ENCODE measurements around the gene STARD13. TPM values are rescaled to one million over a fixed set of nuclear protein-coding genes. Genes with fewer than 3 reads are reported as not detected.

Gene STARD13
- total RNA-seq, 2 experiments from 2014 or later, result 0.57 TPM; not detected in 1

DNA sequence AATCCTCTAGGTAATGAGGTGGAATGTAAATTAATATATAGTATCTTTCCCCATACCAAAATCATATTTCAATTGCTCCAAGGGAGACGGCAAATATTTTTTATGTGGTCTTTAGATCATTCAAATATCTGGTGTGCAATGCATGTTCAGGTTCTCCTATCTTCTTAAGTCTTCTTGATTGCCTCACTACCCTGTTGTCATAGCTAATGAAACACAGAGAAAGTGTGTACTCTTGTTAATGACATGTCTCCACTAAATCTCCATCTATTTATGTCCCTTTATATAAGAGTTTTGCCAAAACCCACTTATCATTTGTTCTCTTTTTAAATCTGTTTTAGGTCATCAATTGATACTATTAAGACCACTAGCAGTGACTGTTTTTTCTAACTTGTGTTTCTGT lies 6.6 kb downstream of the STARD13 start:
- Histone ChIP-seq H2AFZ (ENCODE audit: low read length) (no peak overlapping the region), H3K9me3 (ENCODE audit: low read length) (no peaks in the 10 kb centered on the region), H3K27ac (ENCODE audit: low read depth, low read length, poor library complexity, severe bottlenecking) (no peak overlapping the region), H3K9me2 (ENCODE audit: insufficient read depth, low read length) (no peaks in the 10 kb centered on the region), H3K4me2 (ENCODE audit: low read length) (no peak overlapping the region), H3K4me3 (ENCODE audit: low read depth, low read length, poor library complexity, severe bottlenecking) (no peak overlapping the region), H4K20me1 (ENCODE audit: insufficient read depth, low read length) (no peaks in the 10 kb centered on the region), H3K36me3 (ENCODE audit: insufficient read depth, low read length) (no peaks in the 10 kb centered on the region), H3K79me2 (ENCODE audit: insufficient read depth, low read depth, low read length) (no peaks in the 10 kb centered on the region), H3K4me1 (ENCODE audit: insufficient read depth, low read length, poor library complexity, severe bottlenecking) (no peaks in the 10 kb centered on the region)
- intact Hi-C loops (cut with micrococcal nuclease; ENCODE audit: unreplicated experiment), result no loop called here
- TF ChIP-seq EZH2phosphoT487 (IDR thresholded peaks at IDR 0.05; ENCODE audit: borderline replicate concordance, low read depth, low read length), result no peak
- TF ChIP-seq, protein P1, sequence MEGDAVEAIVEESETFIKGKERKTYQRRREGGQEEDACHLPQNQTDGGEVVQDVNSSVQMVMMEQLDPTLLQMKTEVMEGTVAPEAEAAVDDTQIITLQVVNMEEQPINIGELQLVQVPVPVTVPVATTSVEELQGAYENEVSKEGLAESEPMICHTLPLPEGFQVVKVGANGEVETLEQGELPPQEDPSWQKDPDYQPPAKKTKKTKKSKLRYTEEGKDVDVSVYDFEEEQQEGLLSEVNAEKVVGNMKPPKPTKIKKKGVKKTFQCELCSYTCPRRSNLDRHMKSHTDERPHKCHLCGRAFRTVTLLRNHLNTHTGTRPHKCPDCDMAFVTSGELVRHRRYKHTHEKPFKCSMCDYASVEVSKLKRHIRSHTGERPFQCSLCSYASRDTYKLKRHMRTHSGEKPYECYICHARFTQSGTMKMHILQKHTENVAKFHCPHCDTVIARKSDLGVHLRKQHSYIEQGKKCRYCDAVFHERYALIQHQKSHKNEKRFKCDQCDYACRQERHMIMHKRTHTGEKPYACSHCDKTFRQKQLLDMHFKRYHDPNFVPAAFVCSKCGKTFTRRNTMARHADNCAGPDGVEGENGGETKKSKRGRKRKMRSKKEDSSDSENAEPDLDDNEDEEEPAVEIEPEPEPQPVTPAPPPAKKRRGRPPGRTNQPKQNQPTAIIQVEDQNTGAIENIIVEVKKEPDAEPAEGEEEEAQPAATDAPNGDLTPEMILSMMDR (conservative IDR thresholded peaks at IDR 0.05; ENCODE audit: low read length), result no peak
- POLR2A ChIA-PET, result interaction anchor here (1.5 kb wide), 1 partner anchor 10 kb away, joined by 3 read pairs; no protein-coding TSS in a partner anchor
- BruUV-seq (replicated peaks), result no TSS peak
- DNase-seq (ENCODE audit: low spot score), result no peak
- CTCF ChIA-PET (ENCODE audit: unreplicated experiment), result no interaction called here

DNA sequence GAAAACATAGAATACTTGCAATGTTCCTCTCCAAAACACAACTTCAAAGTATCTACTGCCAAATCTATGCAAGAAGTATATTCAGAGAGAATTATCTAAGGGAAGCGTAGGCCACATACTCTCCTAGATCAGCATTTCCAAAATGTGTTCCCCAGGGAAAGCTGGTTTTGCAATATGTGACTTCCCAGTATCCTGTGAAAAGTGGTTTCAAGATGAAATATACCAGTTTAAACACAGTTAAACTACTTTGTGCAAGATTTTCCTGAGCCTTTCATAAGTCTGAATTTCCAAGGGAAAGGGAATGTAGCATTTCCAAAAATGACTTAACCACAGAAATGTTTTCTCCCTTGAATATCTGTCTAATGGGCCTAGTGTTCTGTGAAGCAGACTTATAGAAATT lies 7.6 kb downstream of the STARD13 start:
- TF ChIP-seq EZH2phosphoT487 (IDR thresholded peaks at IDR 0.05; ENCODE audit: borderline replicate concordance, low read depth, low read length), result no peak
- TF ChIP-seq, protein P1 (conservative IDR thresholded peaks at IDR 0.05; ENCODE audit: low read length), result no peak
- no TSS peak for BruUV-seq (replicated peaks)
- no peaks in the 10 kb centered on the region for H3K79me2 ChIP-seq (ENCODE audit: insufficient read depth, low read depth, low read length)
- H3K27ac ChIP-seq (ENCODE audit: low read depth, low read length, poor library complexity, severe bottlenecking), result no peak overlapping the region
- ChIA-PET POLR2A (no interaction called here), CTCF (ENCODE audit: unreplicated experiment) (no interaction called here)
- H3K4me2 ChIP-seq (ENCODE audit: low read length), result no peak overlapping the region
- intact Hi-C loops (cut with micrococcal nuclease; ENCODE audit: unreplicated experiment), result no loop called here
- no peak overlapping the region for H3K4me3 ChIP-seq (ENCODE audit: low read depth, low read length, poor library complexity, severe bottlenecking)
- no peaks in the 10 kb centered on the region for H3K36me3 ChIP-seq (ENCODE audit: insufficient read depth, low read length)
- H3K9me2 ChIP-seq (ENCODE audit: insufficient read depth, low read length), result no peaks in the 10 kb centered on the region
- no peaks in the 10 kb centered on the region for H3K4me1 ChIP-seq (ENCODE audit: insufficient read depth, low read length, poor library complexity, severe bottlenecking)
- H2AFZ ChIP-seq (ENCODE audit: low read length), result no peak overlapping the region
- H4K20me1 ChIP-seq (ENCODE audit: insufficient read depth, low read length), result no peaks in the 10 kb centered on the region
- DNase-seq (ENCODE audit: low spot score), result no peak
- H3K9me3 ChIP-seq (ENCODE audit: low read length), result no peaks in the 10 kb centered on the region

DNA sequence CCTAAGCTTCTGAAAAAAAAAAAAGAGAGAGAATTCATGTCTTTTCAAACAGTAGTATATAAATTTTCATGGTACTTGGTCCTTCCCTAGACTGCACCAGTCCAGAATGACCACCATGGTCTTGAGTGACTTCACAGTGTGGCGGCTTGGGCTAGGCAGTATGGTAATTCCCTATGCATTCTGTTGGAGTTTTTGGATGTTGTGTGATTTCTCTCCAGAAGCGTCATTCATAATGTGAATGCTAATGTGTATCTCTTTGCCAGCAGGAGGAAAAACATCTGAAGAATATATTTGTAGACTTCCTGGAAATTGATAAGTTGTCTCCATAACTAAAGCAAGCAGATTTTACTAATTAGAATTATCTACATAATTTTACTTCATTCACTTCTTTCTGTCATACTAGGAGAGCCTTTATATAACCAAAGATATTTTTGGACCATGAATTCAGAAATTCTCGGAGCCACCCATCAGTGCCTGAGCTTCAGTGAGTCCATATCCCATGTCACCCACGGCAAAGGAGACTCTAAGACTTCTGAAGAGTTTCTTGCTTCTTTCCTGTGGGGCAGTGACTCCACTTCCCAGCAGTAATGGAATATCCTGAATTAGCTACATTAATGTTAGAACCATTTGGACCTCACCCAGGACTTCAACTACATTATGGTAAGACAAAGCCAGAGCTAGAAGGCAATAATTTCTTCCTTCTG lies 8.4 kb downstream of the STARD13 start:
- Histone ChIP-seq H2AFZ (ENCODE audit: low read length) (no peak overlapping the region), H4K20me1 (ENCODE audit: insufficient read depth, low read length) (no peaks in the 10 kb centered on the region), H3K36me3 (ENCODE audit: insufficient read depth, low read length) (no peaks in the 10 kb centered on the region), H3K27ac (ENCODE audit: low read depth, low read length, poor library complexity, severe bottlenecking) (no peak overlapping the region), H3K9me2 (ENCODE audit: insufficient read depth, low read length) (no peaks in the 10 kb centered on the region), H3K4me1 (ENCODE audit: insufficient read depth, low read length, poor library complexity, severe bottlenecking) (no peaks in the 10 kb centered on the region), H3K4me2 (ENCODE audit: low read length) (no peak overlapping the region), H3K9me3 (ENCODE audit: low read length) (no peaks in the 10 kb centered on the region), H3K79me2 (ENCODE audit: insufficient read depth, low read depth, low read length) (no peaks in the 10 kb centered on the region), H3K4me3 (ENCODE audit: low read depth, low read length, poor library complexity, severe bottlenecking) (no peak overlapping the region)
- CTCF ChIA-PET (ENCODE audit: unreplicated experiment), result no interaction called here
- intact Hi-C loops (cut with micrococcal nuclease; ENCODE audit: unreplicated experiment), result no loop called here
- POLR2A ChIA-PET, result no interaction called here
- BruUV-seq (replicated peaks), result no TSS peak
- no peak for DNase-seq (ENCODE audit: low spot score)
- TF ChIP-seq, protein P1 (conservative IDR thresholded peaks at IDR 0.05; ENCODE audit: low read length), result no peak
- no peak for TF ChIP-seq EZH2phosphoT487 (IDR thresholded peaks at IDR 0.05; ENCODE audit: borderline replicate concordance, low read depth, low read length)

Data from OCI-LY7 (cell line).